OCI-LY1 (cell line): Measurements from ENCODE around the gene RAI14.

Experiments
- CTCF ChIP-seq: fragments of 200-600 bp; sonication (generic), shearing (Covaris generic); IDR thresholded peaks from 2 replicates; pipeline ENCODE4 v1.5.1; 2017; ENCODE audit warnings: mild to moderate bottlenecking, antibody characterized with exemption, low read length, moderate library complexity, mixed read lengths
- EZH2 ChIP-seq: fragments of 200-600 bp; sonication (generic), shearing (Covaris generic); IDR thresholded peaks from 2 replicates; pipeline ENCODE4 v1.8.0; 2017; ENCODE audit warnings: borderline replicate concordance, mixed run types, mild to moderate bottlenecking, antibody characterized with exemption, low read length, moderate library complexity, mixed read lengths

GRCh38 chr5:34833976-34834793 is 178.1 kb downstream of the RAI14 start:
- TF ChIP-seq CTCF (no peak), EZH2 (no peak)
